HepG2 (cell line): ENCODE data around the gene COQ5. TPM values are rescaled to one million over a fixed set of nuclear protein-coding genes. Genes with fewer than 3 reads are reported as not detected.

ENCODE experiments used
- ATAC-seq: fragments of 200-7000 bp; cut with Tn5 transposase; 3 replicates; pipeline ENCODE4 v1.9.1; 2020; ENCODE audit warnings: mild to moderate bottlenecking, moderate library complexity
- BruUV-seq: library from RNA; stranded (reverse); fragments of 400-500 nt; replicated peaks from 2 replicates; lab custom pipeline; 2021; lab: Mats Ljungman, UMichigan
- CTCF ChIA-PET: fragments of 300-600 bp; formaldehyde crosslinking; extraction: SDS; loops from one replicate; lab custom pipeline; 2021; ENCODE audit warnings: low total read pairs, inconsistent platforms, low intra/inter-chr PET ratio; lab: Yijun Ruan, JAX
- POLR2A ChIA-PET: fragments of 350-600 bp; sonication (Branson Sonifier 250); formaldehyde crosslinking; loops from one replicate; lab custom pipeline; 2020; ENCODE audit warnings: antibody characterized with exemption, inconsistent platforms; lab: Yijun Ruan, JAX
- DNase-seq: peaks from one replicate; pipeline ENCODE4 v3.0.0-alpha.2; 2015; ENCODE audit warnings: low spot score
- FAIRE-seq: peaks from 3 replicates; lab custom pipeline; 2011; peaks lifted over from hg19 to GRCh38; lab: Jason Lieb, UNC
- H2AFZ ChIP-seq: one replicate; pipeline ENCODE4 v1.6.1; 2011; ENCODE audit warnings: low read length, inconsistent platforms
- H3K27ac ChIP-seq: fragments of 300-600 bp; 3 replicates; pipeline ENCODE4 v1.8.0; 2011; ENCODE audit warnings: mixed run types, mild to moderate bottlenecking, mixed read lengths, low read length, inconsistent platforms; ENCODE audit not compliant: insufficient read depth; ENCODE audit errors: extremely low read length
- H3K27me3 ChIP-seq, 2 experiments: fragments of 200-600 bp in 1 of 2; 2 replicates in 1 of 2; 3 replicates in 1 of 2; pipeline versions ENCODE4 v1.6.0 to v1.8.0; 2011; ENCODE audit warnings: low read length in 2 of 2, mild to moderate bottlenecking in 2 of 2, moderate library complexity in 2 of 2, inconsistent platforms in 1 of 2; ENCODE audit not compliant: insufficient read depth in 2 of 2, control insufficient read depth in 1 of 2
- H3K36me3 ChIP-seq, 2 experiments: fragments of 200-600 bp in 1 of 2; replicated peaks in 1 of 2; 2 replicates in 1 of 2; 3 replicates in 1 of 2; pipeline versions ENCODE4 v1.5.1 to v1.8.0; 2011; ENCODE audit warnings: low read length in 2 of 2, inconsistent platforms in 1 of 2; ENCODE audit not compliant: insufficient read depth in 2 of 2, control insufficient read depth in 1 of 2
- H3K4me1 ChIP-seq: 2 replicates; pipeline ENCODE4 v1.5.1; 2012; ENCODE audit warnings: low read length, inconsistent platforms; ENCODE audit not compliant: insufficient read depth
- H3K4me2 ChIP-seq: 2 replicates; pipeline ENCODE4 v1.6.0; 2011; ENCODE audit warnings: low read depth, low read length, inconsistent platforms
- H3K4me3 ChIP-seq, 3 experiments: fragments of 200-600 bp in 1 of 3; sonication (generic), shearing (Covaris generic) in 1 of 3; replicated peaks in 1 of 3; 2 replicates each; pipeline ENCODE4 v1.5.1; 2011 to 2016; ENCODE audit warnings: low read length in 3 of 3, inconsistent platforms in 2 of 3, low read depth in 2 of 3, mild to moderate bottlenecking in 2 of 3, control low read depth in 1 of 3, mixed read lengths in 1 of 3; ENCODE audit not compliant: insufficient read depth in 1 of 3
- H3K79me2 ChIP-seq: one replicate; pipeline ENCODE4 v1.6.1; 2011; ENCODE audit warnings: low read length, inconsistent platforms; ENCODE audit not compliant: insufficient read depth
- H3K9ac ChIP-seq: 2 replicates; pipeline ENCODE4 v1.6.0; 2011; ENCODE audit warnings: mild to moderate bottlenecking, low read depth, low read length, inconsistent platforms; ENCODE audit not compliant: insufficient read depth
- H3K9me3 ChIP-seq: 2 replicates; pipeline ENCODE4 v1.5.1; 2012; ENCODE audit warnings: mild to moderate bottlenecking, low read length
- H4K20me1 ChIP-seq: 2 replicates; pipeline ENCODE4 v1.6.0; 2011; ENCODE audit warnings: inconsistent platforms, mild to moderate bottlenecking, low read length, moderate library complexity; ENCODE audit not compliant: insufficient read depth
- CCAR2 ChIP-seq: fragments of 200-400 bp; formaldehyde crosslinking; optimal IDR thresholded peaks from 2 replicates; pipeline ENCODE3; 2018; ENCODE audit warnings: low read depth, mild to moderate bottlenecking, low read length, moderate library complexity
- CEBPG ChIP-seq: IDR thresholded peaks from 2 replicates; pipeline ENCODE4 v1.6.1; 2016
- KAT2B ChIP-seq: fragments of 150-350 bp; IDR thresholded peaks from 2 replicates; pipeline ENCODE4 v1.6.1; 2014; ENCODE audit warnings: low read depth, low read length, borderline replicate concordance
- KDM5A ChIP-seq: fragments of 200-600 bp; sonication (generic); IDR thresholded peaks from 2 replicates; pipeline ENCODE4 v1.7.0; 2018; ENCODE audit warnings: antibody characterized with exemption, mild to moderate bottlenecking, low read length, borderline replicate concordance
- MTA3 ChIP-seq: sonication (generic); formaldehyde crosslinking; IDR thresholded peaks from 2 replicates; pipeline ENCODE4 v1.4.0; 2020; ENCODE audit warnings: missing genetic modification reagents
- NR2F1 ChIP-seq, 2 experiments: fragments of 450-650 bp in 1 of 2; formaldehyde crosslinking in 1 of 2; IDR thresholded peaks; 2 replicates each; pipeline versions ENCODE4 v1.5.0 to v1.6.1; 2016 to 2020; ENCODE audit warnings: mild to moderate bottlenecking in 1 of 2, missing compliant biosample characterization in 1 of 2, missing genetic modification reagents in 1 of 2, moderate library complexity in 1 of 2
- POLR2A ChIP-seq, 2 experiments: IDR thresholded peaks; 2 replicates each; pipeline ENCODE4 v1.6.1; 2011; ENCODE audit warnings: low read depth in 2 of 2, low read length in 2 of 2, mild to moderate bottlenecking in 1 of 2, moderate library complexity in 1 of 2; ENCODE audit not compliant: insufficient read depth in 1 of 2
- PRDM10 ChIP-seq: sonication (generic); formaldehyde crosslinking; IDR thresholded peaks from 2 replicates; pipeline ENCODE4 v1.4.0; 2020; ENCODE audit warnings: low read depth, missing genetic modification reagents
- SOX6 ChIP-seq, 2 experiments: fragments of 450-650 bp in 1 of 2; sonication (generic) in 1 of 2; formaldehyde crosslinking in 1 of 2; IDR thresholded peaks; 2 replicates each; pipeline versions ENCODE4 v1.4.0 to v1.6.1; 2017 to 2020; ENCODE audit warnings: antibody characterized with exemption in 1 of 2, mild to moderate bottlenecking in 1 of 2, missing genetic modification reagents in 1 of 2
- TBP ChIP-seq: sonication (generic); formaldehyde crosslinking; IDR thresholded peaks from 2 replicates; pipeline ENCODE4 v1.5.0; 2020; ENCODE audit warnings: missing genetic modification reagents
- TBX2 ChIP-seq: sonication (generic); formaldehyde crosslinking; IDR thresholded peaks from 2 replicates; pipeline ENCODE4 v1.5.0; 2020; ENCODE audit warnings: missing genetic modification reagents, mild to moderate bottlenecking, borderline replicate concordance
- TEAD3 ChIP-seq: optimal IDR thresholded peaks from 2 replicates; pipeline ENCODE3; 2016; ENCODE audit warnings: borderline replicate concordance
- TERF1 ChIP-seq: sonication (generic); formaldehyde crosslinking; IDR thresholded peaks from 2 replicates; pipeline ENCODE4 v1.8.0; 2022; ENCODE audit warnings: mild to moderate bottlenecking, missing genetic modification reagents, moderate library complexity
- ZNF446 ChIP-seq: sonication (generic); formaldehyde crosslinking; IDR thresholded peaks from 2 replicates; pipeline ENCODE4 v1.5.0; 2020; ENCODE audit warnings: mild to moderate bottlenecking, missing genetic modification reagents
- ZNF644 ChIP-seq: IDR thresholded peaks from 2 replicates; pipeline ENCODE4 v1.6.1; 2016; ENCODE audit warnings: low read depth
- ZNF709 ChIP-seq: sonication (generic); formaldehyde crosslinking; IDR thresholded peaks from 2 replicates; pipeline ENCODE4 v1.5.0; 2020; ENCODE audit warnings: mild to moderate bottlenecking, missing genetic modification reagents
- ZNF75D ChIP-seq: sonication (generic); formaldehyde crosslinking; IDR thresholded peaks from 2 replicates; pipeline ENCODE4 v1.8.1; 2023; ENCODE audit warnings: missing genetic modification reagents, mild to moderate bottlenecking, borderline replicate concordance
- ZSCAN21 ChIP-seq: sonication (generic); formaldehyde crosslinking; IDR thresholded peaks from 2 replicates; pipeline ENCODE4 v1.8.0; 2022; ENCODE audit warnings: mild to moderate bottlenecking, missing genetic modification reagents, moderate library complexity, borderline replicate concordance
- WGBS: methylation state at CpG from one replicate; pipeline ENCODE4 v1.1.6; 2017; ENCODE audit warnings: low lambda C conversion rate; 5-methylcytosine and 5-hydroxymethylcytosine counted together
- in situ Hi-C: cut with HindIII; loops from 2 replicates; pipeline ENCODE4 v1.10.0; 2017; ENCODE audit warnings: low pct_unique_long_range_greater_than_20kb; ENCODE audit not compliant: extremely low pct_ligation_motif_present
- intact Hi-C: fragments of 100-400 bp; cut with micrococcal nuclease; formaldehyde crosslinking; loops from one replicate; pipeline ENCODE4 v1.10.0; 2022; ENCODE audit not compliant: unreplicated experiment
- polyA plus RNA-seq, 8 experiments: library from polyadenylated mRNA; depleted of rRNA in 3 of 8; stranded (reverse) in 7 of 8; unstranded in 1 of 8; fragments of >200 nt; fragmentation: Illumina TruSeq in 4 of 8; extraction: Trizol in 4 of 8; gene quantifications; 2 replicates each; pipeline versions ENCODE4 v1.2.1 to v1.2.3, GENCODE V29; 2011 to 2016; ENCODE audit warnings: low read depth in 4 of 8, missing spikeins in 1 of 8, mixed read lengths in 1 of 8; ENCODE audit not compliant: insufficient read depth in 1 of 8
- total RNA-seq, 5 experiments: library from RNA; depleted of rRNA; stranded (reverse); fragments of >200 nt; fragmentation: Illumina TruSeq; extraction: Trizol; gene quantifications; 2 replicates each; pipeline ENCODE4 v1.2.3, GENCODE V29; 2016; ENCODE audit warnings: low read depth in 1 of 5

The COQ5 gene
- total and polyA plus RNA-seq, 2 of the 13 experiments (the other 11 are each of a cell fraction or from before 2014, with no cell fraction given): 36.4 to 41.5 TPM

GRCh38 chr12:120504587-120504986 lies 24.4 kb downstream of the COQ5 start:
- H3K9me3 ChIP-seq: no peaks in the 10 kb centered on the region
- no peak for FAIRE-seq
- no peak overlapping the region for H2AFZ ChIP-seq
- H3K4me1 ChIP-seq: peaks cover 8% of the 10 kb centered on the region
- intact Hi-C loops (no loop called here), in situ Hi-C loops (no loop called here)
- 97% methylated on average over 3 of the region's 4 CpGs for WGBS
- POLR2A ChIA-PET: interaction anchor here (1.8 kb wide), 1 partner anchor 8 kb away, joined by 7 read pairs; the partner anchor contains the start of gene DYNLL1
- ATAC-seq: no peak
- BruUV-seq: no TSS peak
- DNase-seq: no peak
- no peaks in the 10 kb centered on the region for H3K27me3 ChIP-seq
- H3K9ac ChIP-seq: no peak overlapping the region
- no peak overlapping the region for H3K4me2 ChIP-seq
- CTCF ChIA-PET: no interaction called here
- TF ChIP-seq NR2F1 (CRISPR knock-in tag; IDR thresholded peaks at IDR 0.05) (no peak), ZNF644 (CRISPR knock-in tag) (no peak), CCAR2 (no peak), TBX2 (CRISPR knock-in tag) (no peak), SOX6 (IDR thresholded peaks at IDR 0.05) (no peak), SOX6 (CRISPR knock-in tag; IDR thresholded peaks at IDR 0.05) (no peak), TBP (no peak), TERF1 (CRISPR knock-in tag) (no peak), ZNF446 (CRISPR knock-in tag) (no peak), KDM5A (no peak), TEAD3 (CRISPR knock-in tag) (no peak), POLR2A (IDR thresholded peaks at IDR 0.05; ENCODE audit: insufficient read depth in 1 of 2, low read depth in 2 of 2, low read length in 2 of 2) (no peak), ZNF75D (CRISPR knock-in tag) (no peak), ZSCAN21 (CRISPR knock-in tag) (no peak), KAT2B (no peak), PRDM10 (CRISPR knock-in tag) (no peak), ZNF709 (CRISPR knock-in tag) (no peak), CEBPG (no peak), MTA3 (no peak)
- H3K36me3 ChIP-seq: peaks cover 4 to 23% of the 10 kb centered on the region in 2 experiments; a peak in 4 of 5 replicates
- no peak overlapping the region for H3K4me3 ChIP-seq
- H4K20me1 ChIP-seq: no peaks in the 10 kb centered on the region
- H3K27ac ChIP-seq: no peak overlapping the region
- H3K79me2 ChIP-seq: no peaks in the 10 kb centered on the region
